Chondrocyte (in vitro differentiated cells): ENCODE results near the gene C8A. TPM values are rescaled to one million over a fixed set of nuclear protein-coding genes. Genes with fewer than 3 reads are reported as not detected.

Experiments
- DNase-seq: peaks from one replicate; pipeline ENCODE4 v3.0.0; 2021; ENCODE audit warnings: mixed read lengths, low spot score
- H3K27ac Mint-ChIP-seq: one replicate; pipeline ENCODE4 v1.8.0; 2021; ENCODE audit warnings: mild to moderate bottlenecking, moderate library complexity, mixed read lengths; ENCODE audit not compliant: unreplicated experiment
- H3K27me3 Mint-ChIP-seq: 2 replicates; pipeline ENCODE4 v1.8.0; 2021; ENCODE audit warnings: low read depth, mixed read lengths
- H3K36me3 Mint-ChIP-seq: 2 replicates; pipeline ENCODE4 v1.8.0; 2021; ENCODE audit warnings: low read depth, mixed read lengths
- H3K4me1 Mint-ChIP-seq: 2 replicates; pipeline ENCODE4 v1.8.0; 2021; ENCODE audit warnings: low read depth, mild to moderate bottlenecking, mixed read lengths
- H3K4me3 Mint-ChIP-seq: one replicate; pipeline ENCODE4 v1.8.0; 2021; ENCODE audit warnings: mild to moderate bottlenecking, moderate library complexity, mixed read lengths; ENCODE audit not compliant: unreplicated experiment
- H3K9me3 Mint-ChIP-seq: 2 replicates; pipeline ENCODE4 v1.8.0; 2021; ENCODE audit warnings: low read depth, mixed read lengths
- total RNA-seq: library from RNA; stranded (reverse); gene quantifications from 3 replicates; pipeline ENCODE4 v1.2.1, GENCODE V29; 2021
- TF ChIP-seq, protein P1 (sequence below): fragments of 200-600 bp; sonication (generic); IDR thresholded peaks from 2 replicates; pipeline ENCODE4 v1.5.0; 2021; ENCODE audit warnings: antibody characterized with exemption, mild to moderate bottlenecking, moderate library complexity

The C8A gene
- total RNA-seq, 1 donor from 2014 or later: not detected

- Mint-ChIP-seq H3K36me3 (no peaks in the 10 kb centered on the region), H3K9me3 (no peaks in the 10 kb centered on the region), H3K4me3 (no peak overlapping the region), H3K27me3 (peaks cover 7% of the 10 kb centered on the region), H3K4me1 (no peaks in the 10 kb centered on the region), H3K27ac (no peak overlapping the region)
- DNase-seq: no peak
- TF ChIP-seq, protein P1, sequence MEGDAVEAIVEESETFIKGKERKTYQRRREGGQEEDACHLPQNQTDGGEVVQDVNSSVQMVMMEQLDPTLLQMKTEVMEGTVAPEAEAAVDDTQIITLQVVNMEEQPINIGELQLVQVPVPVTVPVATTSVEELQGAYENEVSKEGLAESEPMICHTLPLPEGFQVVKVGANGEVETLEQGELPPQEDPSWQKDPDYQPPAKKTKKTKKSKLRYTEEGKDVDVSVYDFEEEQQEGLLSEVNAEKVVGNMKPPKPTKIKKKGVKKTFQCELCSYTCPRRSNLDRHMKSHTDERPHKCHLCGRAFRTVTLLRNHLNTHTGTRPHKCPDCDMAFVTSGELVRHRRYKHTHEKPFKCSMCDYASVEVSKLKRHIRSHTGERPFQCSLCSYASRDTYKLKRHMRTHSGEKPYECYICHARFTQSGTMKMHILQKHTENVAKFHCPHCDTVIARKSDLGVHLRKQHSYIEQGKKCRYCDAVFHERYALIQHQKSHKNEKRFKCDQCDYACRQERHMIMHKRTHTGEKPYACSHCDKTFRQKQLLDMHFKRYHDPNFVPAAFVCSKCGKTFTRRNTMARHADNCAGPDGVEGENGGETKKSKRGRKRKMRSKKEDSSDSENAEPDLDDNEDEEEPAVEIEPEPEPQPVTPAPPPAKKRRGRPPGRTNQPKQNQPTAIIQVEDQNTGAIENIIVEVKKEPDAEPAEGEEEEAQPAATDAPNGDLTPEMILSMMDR: no peak
These were observed 39.4 kb downstream of the C8A start for GRCh38 chr1:56894014-56894413.

DNA sequence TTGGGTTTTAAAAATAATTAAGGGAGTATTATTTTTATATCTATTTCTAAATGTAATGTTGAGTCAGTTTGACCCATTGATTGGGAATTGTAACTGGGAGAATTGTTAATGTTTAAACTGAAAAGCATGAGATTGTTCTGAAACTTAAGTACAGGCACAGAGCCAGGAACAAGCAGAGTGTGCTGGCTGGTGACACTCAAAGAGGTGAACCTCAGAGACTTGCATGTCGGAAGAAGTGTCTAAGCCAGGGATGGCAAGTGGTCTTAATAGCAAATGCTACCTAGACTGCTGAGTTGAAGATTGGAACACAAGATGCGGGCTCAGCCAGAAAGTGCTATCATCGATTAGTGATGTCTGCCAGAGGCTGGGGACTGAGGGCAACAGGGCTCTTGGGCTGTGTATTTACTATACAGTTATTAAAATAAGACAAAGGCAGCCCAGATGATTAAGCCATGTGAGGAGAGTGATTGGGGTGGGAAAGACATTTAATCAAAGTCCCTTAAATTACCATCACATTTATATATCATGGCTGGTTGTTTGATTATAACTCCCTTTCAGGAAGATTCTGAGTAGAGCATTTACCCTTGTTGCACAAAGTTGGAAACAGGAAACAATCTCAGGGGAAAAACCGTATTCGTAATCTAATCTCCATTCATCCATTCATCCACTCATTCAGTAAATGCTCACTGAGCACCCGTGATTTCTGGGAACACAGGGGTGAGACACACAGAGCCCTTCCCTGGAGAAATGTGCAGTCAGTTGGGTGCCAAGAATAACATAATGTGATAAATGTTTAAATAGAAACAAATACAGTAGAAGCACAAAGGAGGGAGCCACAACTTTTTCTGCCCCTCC lies 42.8 kb downstream of the C8A start:
- H3K9me3 Mint-ChIP-seq: no peaks in the 10 kb centered on the region
- no peaks in the 10 kb centered on the region for H3K36me3 Mint-ChIP-seq
- DNase-seq: no peak
- H3K4me3 Mint-ChIP-seq: no peak overlapping the region
- H3K27ac Mint-ChIP-seq: no peak overlapping the region
- peaks cover 19% of the 10 kb centered on the region for H3K27me3 Mint-ChIP-seq
- TF ChIP-seq, protein P1: no peak
- no peaks in the 10 kb centered on the region for H3K4me1 Mint-ChIP-seq

GRCh38 chr1:56898005-56898373 lies 43.4 kb downstream of the C8A start:
- H3K36me3 Mint-ChIP-seq: no peaks in the 10 kb centered on the region
- no peaks in the 10 kb centered on the region for H3K9me3 Mint-ChIP-seq
- no peaks in the 10 kb centered on the region for H3K4me1 Mint-ChIP-seq
- H3K27ac Mint-ChIP-seq: no peak overlapping the region
- peaks cover 19% of the 10 kb centered on the region for H3K27me3 Mint-ChIP-seq
- no peak overlapping the region for H3K4me3 Mint-ChIP-seq
- TF ChIP-seq, protein P1: no peak
- DNase-seq: no peak

DNA sequence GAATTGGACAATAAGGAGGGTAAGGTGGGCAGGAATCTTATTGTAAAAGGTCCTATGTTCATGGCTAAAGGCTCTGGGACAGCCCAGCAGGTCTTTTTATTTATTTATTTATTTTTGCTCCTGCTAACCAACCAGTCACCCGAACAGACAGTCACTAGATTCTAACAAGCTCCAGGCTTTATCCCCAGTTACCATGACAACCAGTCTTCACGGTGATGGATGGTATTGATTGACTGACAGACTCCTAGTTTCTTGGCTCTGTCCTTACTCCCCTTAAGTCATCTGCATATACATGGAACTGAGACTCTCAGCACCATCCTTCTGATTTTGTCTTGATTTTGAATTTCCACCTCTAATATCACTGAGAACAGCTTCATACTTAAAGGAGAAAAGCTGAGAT lies 44.3 kb downstream of the C8A start:
- no peaks in the 10 kb centered on the region for H3K4me1 Mint-ChIP-seq
- H3K27ac Mint-ChIP-seq: no peak overlapping the region
- no peaks in the 10 kb centered on the region for H3K9me3 Mint-ChIP-seq
- peaks cover 19% of the 10 kb centered on the region for H3K27me3 Mint-ChIP-seq
- TF ChIP-seq, protein P1: no peak
- no peaks in the 10 kb centered on the region for H3K36me3 Mint-ChIP-seq
- no peak for DNase-seq
- H3K4me3 Mint-ChIP-seq: no peak overlapping the region

GRCh38 chr1:56901716-56902115 lies 47.1 kb downstream of the C8A start:
- Mint-ChIP-seq H3K4me3 (no peak overlapping the region), H3K36me3 (no peaks in the 10 kb centered on the region), H3K9me3 (no peaks in the 10 kb centered on the region), H3K4me1 (no peaks in the 10 kb centered on the region), H3K27ac (no peak overlapping the region), H3K27me3 (peaks cover 18% of the 10 kb centered on the region)
- TF ChIP-seq, protein P1: no peak
- DNase-seq: no peak
